ENCODE results near the gene FGD6. TPM values are rescaled to one million over a fixed set of nuclear protein-coding genes. Genes with fewer than 3 reads are reported as not detected.
A peak's percentile ranks its signal among the peaks of the same experiment; 100 is the strongest.
"Not testable (repeated sequence)": the region's sequence is repeated elsewhere in the genome, so short reads cannot be mapped to it uniquely, and the experiment has no call there.

FGD6 gene
- total and polyA plus RNA-seq, 3 experiments from 2014 or later, result 0.36 to 0.92 (median 0.75) TPM

DNA sequence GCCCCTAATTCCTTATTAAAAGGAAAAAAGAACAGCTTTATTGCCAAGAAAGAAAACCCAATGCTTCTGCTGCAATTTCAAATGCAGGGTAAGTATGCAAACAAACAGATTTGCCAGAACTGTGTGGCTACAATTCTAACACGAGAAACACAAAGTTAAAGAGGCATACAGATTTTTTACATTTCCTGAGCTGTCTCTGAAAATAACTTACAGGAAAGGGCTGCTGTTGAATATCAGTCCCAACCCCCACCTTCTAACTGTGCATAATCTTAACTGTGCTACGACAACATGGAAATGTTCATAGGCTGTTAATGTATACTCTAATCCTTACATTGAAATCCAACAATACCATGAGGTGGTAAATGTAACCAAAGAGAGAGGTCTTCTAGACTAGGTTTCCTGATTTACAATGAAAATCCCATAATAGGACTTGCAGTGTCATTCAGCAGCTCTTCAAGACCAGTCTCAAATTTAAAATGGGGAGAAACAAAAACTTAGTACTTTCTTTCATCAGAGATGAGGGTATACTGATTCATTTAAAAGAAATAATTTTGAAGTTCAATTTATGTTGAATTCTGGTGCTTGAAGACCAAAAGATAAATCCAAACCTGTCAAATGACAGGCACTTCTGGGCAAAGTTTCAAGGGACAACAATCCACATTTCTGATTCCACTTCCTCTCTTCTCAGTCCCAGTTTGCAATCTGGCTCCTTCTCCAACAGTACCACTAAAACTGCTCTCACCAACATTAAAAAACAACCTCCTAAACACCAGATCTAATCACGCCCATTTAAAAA, 14.4 kb downstream of the FGD6 start:
- H3K4me1 ChIP-seq (ENCODE audit: insufficient read depth, low read length), result peaks cover 4% of the 10 kb centered on the region
- ChIA-PET POLR2A (no interaction called here), CTCF (no interaction called here)
- peak overlapping the region; percentile 58 for H3K27ac ChIP-seq (ENCODE audit: low read depth, low read length)
- H3K4me3 ChIP-seq (ENCODE audit: low read length), result no peak overlapping the region
- Mint-ChIP-seq H3K4me1 (no peaks in the 10 kb centered on the region), H3K4me3 (no peak overlapping the region), H3K27ac (peak overlapping the region in 2 of 8 donors; percentile 35 to 75), H3K9me3 (no peaks in the 10 kb centered on the region), H3K36me3 (no peaks in the 10 kb centered on the region), H3K27me3 (peaks cover 0 to 9% of the 10 kb centered on the region in 2 donors)
- H3K36me3 ChIP-seq (ENCODE audit: insufficient read depth, low read length), result no peaks in the 10 kb centered on the region
- no peaks in the 10 kb centered on the region for H3K27me3 ChIP-seq (ENCODE audit: insufficient read depth, low read length, poor library complexity, severe bottlenecking)
- H3K9me3 ChIP-seq (ENCODE audit: low read length), result no peaks in the 10 kb centered on the region
- DNase-seq, result no peak

DNA sequence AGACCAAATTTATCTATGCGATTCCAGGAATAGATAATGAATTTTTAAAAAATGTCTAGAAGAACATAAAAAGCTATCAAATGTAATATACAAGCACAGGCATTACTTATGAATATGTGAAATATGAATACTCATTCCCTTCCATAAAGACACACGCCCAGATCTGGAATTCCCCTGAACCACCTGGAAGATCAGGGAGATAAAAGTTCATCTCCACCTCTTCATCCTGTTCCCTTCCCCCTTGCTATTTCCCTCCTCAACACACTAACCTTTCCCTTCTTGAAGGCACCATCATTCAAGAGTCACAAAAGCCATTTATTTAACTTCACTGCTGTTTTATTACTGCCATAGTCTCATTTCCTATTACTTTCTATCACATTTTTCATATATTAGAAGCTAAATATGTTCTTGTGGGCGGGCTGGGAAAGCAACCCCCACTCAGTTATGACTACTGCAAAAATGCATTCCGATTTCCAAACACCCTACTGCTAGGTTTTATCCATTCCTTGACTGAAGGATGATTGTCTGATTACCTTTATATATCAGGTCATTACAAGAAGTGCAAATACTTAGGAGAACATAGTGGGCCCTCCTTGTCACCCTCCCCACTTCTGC, 16.1 kb downstream of the FGD6 start:
- Mint-ChIP-seq H3K27me3 (peaks cover 0 to 14% of the 10 kb centered on the region in 2 donors), H3K27ac (no peak overlapping the region), H3K9me3 (no peaks in the 10 kb centered on the region), H3K4me1 (no peaks in the 10 kb centered on the region), H3K36me3 (no peaks in the 10 kb centered on the region), H3K4me3 (no peak overlapping the region)
- no peak for DNase-seq
- H3K9me3 ChIP-seq (ENCODE audit: low read length), result no peaks in the 10 kb centered on the region
- H3K36me3 ChIP-seq (ENCODE audit: insufficient read depth, low read length), result no peaks in the 10 kb centered on the region
- H3K4me3 ChIP-seq (ENCODE audit: low read length), result no peak overlapping the region
- H3K27ac ChIP-seq (ENCODE audit: low read depth, low read length), result no peak overlapping the region
- POLR2A ChIA-PET, result no interaction called here
- no peaks in the 10 kb centered on the region for H3K27me3 ChIP-seq (ENCODE audit: insufficient read depth, low read length, poor library complexity, severe bottlenecking)
- H3K4me1 ChIP-seq (ENCODE audit: insufficient read depth, low read length), result peaks cover 4% of the 10 kb centered on the region
- CTCF ChIA-PET, result no interaction called here

DNA sequence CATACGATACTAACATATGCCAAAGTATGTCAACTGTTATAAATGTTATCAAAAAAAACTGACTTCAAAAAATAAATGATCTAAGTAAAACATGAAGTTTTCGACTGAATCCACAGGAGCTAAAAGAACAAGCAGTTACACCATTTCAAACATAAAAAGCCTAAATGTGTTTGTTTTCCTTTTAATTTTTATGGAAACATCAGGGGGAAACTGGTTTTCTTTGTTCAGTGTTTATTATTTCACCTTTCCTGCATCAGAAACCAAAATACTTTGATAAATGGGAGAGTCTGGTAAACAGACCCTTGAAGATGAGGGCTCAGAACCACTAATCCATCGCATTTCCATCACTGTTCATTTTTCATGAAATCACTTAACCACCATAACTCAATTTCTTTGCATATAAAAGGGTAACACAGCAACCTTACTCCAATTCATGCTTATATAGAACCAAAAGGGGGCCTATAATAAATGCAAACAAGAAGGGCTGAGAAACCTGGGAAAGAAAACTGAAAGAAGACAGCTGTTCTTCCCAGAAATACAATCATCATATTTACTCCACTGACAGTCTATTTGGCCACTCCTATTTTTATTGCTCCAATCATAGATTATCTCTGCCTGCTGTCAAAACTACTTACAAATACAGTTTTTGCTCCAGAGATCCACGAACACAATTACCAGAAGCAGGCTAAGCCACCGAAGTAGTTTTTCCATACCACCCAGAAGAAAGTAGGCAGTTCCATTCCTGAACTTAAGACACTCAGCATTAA, 17.0 kb downstream of the FGD6 start:
- H3K27ac ChIP-seq (ENCODE audit: low read depth, low read length), result no peak overlapping the region
- no peaks in the 10 kb centered on the region for H3K36me3 Mint-ChIP-seq
- H3K27me3 ChIP-seq (ENCODE audit: insufficient read depth, low read length, poor library complexity, severe bottlenecking), result no peaks in the 10 kb centered on the region
- H3K4me3 Mint-ChIP-seq, result no peak overlapping the region
- peaks cover under 1 to 14% of the 10 kb centered on the region in 2 donors for H3K27me3 Mint-ChIP-seq
- H3K9me3 Mint-ChIP-seq, result no peaks in the 10 kb centered on the region
- H3K9me3 ChIP-seq (ENCODE audit: low read length), result no peaks in the 10 kb centered on the region
- ChIA-PET CTCF (no interaction called here), POLR2A (no interaction called here)
- no peaks in the 10 kb centered on the region for H3K4me1 Mint-ChIP-seq
- H3K4me1 ChIP-seq (ENCODE audit: insufficient read depth, low read length), result peaks cover 4% of the 10 kb centered on the region
- no peak for DNase-seq
- no peaks in the 10 kb centered on the region for H3K36me3 ChIP-seq (ENCODE audit: insufficient read depth, low read length)
- H3K27ac Mint-ChIP-seq, result no peak overlapping the region
- H3K4me3 ChIP-seq (ENCODE audit: low read length), result no peak overlapping the region

GRCh38 chr12:95198914-95199313, 18.4 kb downstream of the FGD6 start:
- Mint-ChIP-seq H3K9me3 (no peaks in the 10 kb centered on the region), H3K27me3 (peaks cover 5 to 14% of the 10 kb centered on the region in 2 donors), H3K4me1 (no peaks in the 10 kb centered on the region), H3K4me3 (no peak overlapping the region), H3K27ac (no peak overlapping the region), H3K36me3 (no peaks in the 10 kb centered on the region)
- no peaks in the 10 kb centered on the region for H3K9me3 ChIP-seq (ENCODE audit: low read length)
- no peaks in the 10 kb centered on the region for H3K36me3 ChIP-seq (ENCODE audit: insufficient read depth, low read length)
- peaks cover 4% of the 10 kb centered on the region for H3K4me1 ChIP-seq (ENCODE audit: insufficient read depth, low read length)
- DNase-seq, result no peak
- H3K27ac ChIP-seq (ENCODE audit: low read depth, low read length), result no peak overlapping the region
- CTCF ChIA-PET, result no interaction called here
- H3K4me3 ChIP-seq (ENCODE audit: low read length), result no peak overlapping the region
- no peaks in the 10 kb centered on the region for H3K27me3 ChIP-seq (ENCODE audit: insufficient read depth, low read length, poor library complexity, severe bottlenecking)
- POLR2A ChIA-PET, result no interaction called here

- Histone ChIP-seq H3K27ac (ENCODE audit: low read depth, low read length) (no peak overlapping the region), H3K27me3 (ENCODE audit: insufficient read depth, low read length, poor library complexity, severe bottlenecking) (no peaks in the 10 kb centered on the region), H3K36me3 (ENCODE audit: insufficient read depth, low read length) (no peaks in the 10 kb centered on the region), H3K9me3 (ENCODE audit: low read length) (no peaks in the 10 kb centered on the region), H3K4me3 (ENCODE audit: low read length) (no peak overlapping the region), H3K4me1 (ENCODE audit: insufficient read depth, low read length) (no peaks in the 10 kb centered on the region)
- Mint-ChIP-seq H3K27me3 (peaks cover 5 to 14% of the 10 kb centered on the region in 2 donors), H3K36me3 (no peaks in the 10 kb centered on the region), H3K9me3 (no peaks in the 10 kb centered on the region), H3K4me3 (no peak overlapping the region), H3K4me1 (no peaks in the 10 kb centered on the region), H3K27ac (no peak overlapping the region)
- ChIA-PET CTCF (no interaction called here), POLR2A (no interaction called here)
- no peak for DNase-seq
Observed at GRCh38 chr12:95197636-95198035, 19.6 kb downstream of the FGD6 start.

DNA sequence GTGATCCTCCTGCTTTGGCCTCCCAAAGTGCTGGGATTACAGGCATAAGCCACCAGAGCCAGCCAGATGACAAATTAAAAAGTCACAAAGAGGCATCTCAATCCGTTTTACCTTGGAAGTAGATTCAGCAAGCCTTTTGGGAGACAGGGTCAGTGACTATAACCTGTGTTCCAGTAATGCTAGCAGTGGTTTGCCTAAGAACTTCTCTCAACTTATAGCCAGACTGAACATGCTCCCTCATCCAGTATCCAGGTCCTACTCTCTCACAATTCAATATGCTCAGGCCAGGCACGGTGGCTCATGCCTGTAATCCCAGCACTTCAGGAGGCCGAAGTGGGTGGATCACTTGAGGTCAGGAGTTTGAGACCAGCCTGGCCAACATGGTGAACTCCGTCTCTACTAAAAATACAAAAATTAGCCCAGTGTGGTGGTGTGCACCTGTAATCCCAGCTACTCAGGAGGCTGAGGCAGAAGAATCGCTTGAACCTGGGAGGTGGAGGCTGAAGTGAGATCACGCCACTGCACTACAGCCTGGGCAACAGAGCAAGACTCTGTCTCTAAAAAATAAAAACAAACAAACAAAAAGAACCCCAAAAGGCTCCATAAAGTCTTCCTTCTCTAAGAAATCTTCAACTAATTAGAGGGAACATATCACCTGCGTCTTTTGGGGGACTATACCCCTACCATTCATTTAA, 20.2 kb downstream of the FGD6 start:
- POLR2A ChIA-PET; H3K9me3 ChIP-seq (ENCODE audit: low read length); H3K36me3 Mint-ChIP-seq; H3K4me1 Mint-ChIP-seq; H3K4me3 Mint-ChIP-seq; H3K4me3 ChIP-seq (ENCODE audit: low read length); H3K4me1 ChIP-seq (ENCODE audit: insufficient read depth, low read length); H3K9me3 Mint-ChIP-seq; CTCF ChIA-PET; DNase-seq; H3K27me3 ChIP-seq (ENCODE audit: insufficient read depth, low read length, poor library complexity, severe bottlenecking); H3K36me3 ChIP-seq (ENCODE audit: insufficient read depth, low read length); H3K27ac ChIP-seq (ENCODE audit: low read depth, low read length); H3K27ac Mint-ChIP-seq: not testable (repeated sequence)
- peaks cover 5 to 14% of the 10 kb centered on the region in 2 donors for H3K27me3 Mint-ChIP-seq

DNA sequence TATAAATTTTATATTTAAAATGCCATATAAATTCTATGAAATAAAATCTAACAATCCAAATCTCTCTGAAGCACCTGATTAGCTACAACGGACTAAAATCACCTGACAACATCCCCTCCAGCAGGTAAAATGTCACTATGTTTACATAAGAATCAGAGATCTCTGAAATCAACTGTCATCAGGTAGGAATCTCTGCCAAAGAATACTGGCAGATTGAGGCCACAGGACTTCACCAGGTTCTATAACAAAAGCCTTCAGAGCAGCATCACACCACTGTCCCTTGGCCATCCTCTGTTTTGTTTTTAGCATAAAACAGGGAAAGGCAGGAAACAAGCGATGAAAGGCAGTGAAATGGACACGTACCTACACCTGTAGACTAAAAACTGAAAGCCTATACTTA, 22.1 kb downstream of the FGD6 start:
- Histone ChIP-seq H3K36me3 (ENCODE audit: insufficient read depth, low read length) (no peaks in the 10 kb centered on the region), H3K4me3 (ENCODE audit: low read length) (no peak overlapping the region), H3K9me3 (ENCODE audit: low read length) (no peaks in the 10 kb centered on the region), H3K27me3 (ENCODE audit: insufficient read depth, low read length, poor library complexity, severe bottlenecking) (no peaks in the 10 kb centered on the region), H3K4me1 (ENCODE audit: insufficient read depth, low read length) (no peaks in the 10 kb centered on the region), H3K27ac (ENCODE audit: low read depth, low read length) (no peak overlapping the region)
- ChIA-PET CTCF (no interaction called here), POLR2A (no interaction called here)
- H3K27ac Mint-ChIP-seq, result peak overlapping the region in 1 of 8 donors; percentile 38
- H3K36me3 Mint-ChIP-seq, result no peaks in the 10 kb centered on the region
- no peaks in the 10 kb centered on the region for H3K4me1 Mint-ChIP-seq
- no peaks in the 10 kb centered on the region for H3K9me3 Mint-ChIP-seq
- DNase-seq, result no peak
- H3K4me3 Mint-ChIP-seq, result no peak overlapping the region
- peaks cover 5 to 14% of the 10 kb centered on the region in 2 donors for H3K27me3 Mint-ChIP-seq

GRCh38 chr12:95193139-95193538, 24.1 kb downstream of the FGD6 start:
- CTCF ChIA-PET, result no interaction called here
- no peaks in the 10 kb centered on the region for H3K27me3 ChIP-seq (ENCODE audit: insufficient read depth, low read length, poor library complexity, severe bottlenecking)
- DNase-seq, result no peak
- no peaks in the 10 kb centered on the region for H3K36me3 Mint-ChIP-seq
- H3K4me3 Mint-ChIP-seq, result no peak overlapping the region
- no peaks in the 10 kb centered on the region for H3K4me1 Mint-ChIP-seq
- H3K9me3 Mint-ChIP-seq, result no peaks in the 10 kb centered on the region
- H3K4me1 ChIP-seq (ENCODE audit: insufficient read depth, low read length), result no peaks in the 10 kb centered on the region
- H3K36me3 ChIP-seq (ENCODE audit: insufficient read depth, low read length), result no peaks in the 10 kb centered on the region
- H3K27me3 Mint-ChIP-seq, result peaks cover 5 to 7% of the 10 kb centered on the region in 2 donors
- no peak overlapping the region for H3K27ac Mint-ChIP-seq
- H3K4me3 ChIP-seq (ENCODE audit: low read length), result no peak overlapping the region
- no peak overlapping the region for H3K27ac ChIP-seq (ENCODE audit: low read depth, low read length)
- POLR2A ChIA-PET, result interaction anchor here (0.7 kb wide), 1 partner anchor 1691 kb away, joined by 4 read pairs; no protein-coding TSS in a partner anchor
- H3K9me3 ChIP-seq (ENCODE audit: low read length), result no peaks in the 10 kb centered on the region
